Measurements from ENCODE around the gene PTPRN2.
"Not testable (repeated sequence)": the region's sequence is repeated elsewhere in the genome, so short reads cannot be mapped to it uniquely, and the experiment has no call there.

PTPRN2 gene

GRCh38 chr7:157903296-157903695, 684.3 kb downstream of the PTPRN2 start:
- DNase-seq: no peak

- DNase-seq: not testable (repeated sequence)
Measured at GRCh38 chr7:157901816-157902610, 685.6 kb downstream of the PTPRN2 start.

GRCh38 chr7:157901166-157901565, 686.5 kb downstream of the PTPRN2 start:
- no peak for DNase-seq

- no peak for DNase-seq
Measured at GRCh38 chr7:157900556-157900955, 687.1 kb downstream of the PTPRN2 start.

- DNase-seq: no peak
Measured at GRCh38 chr7:157900011-157900410, 687.6 kb downstream of the PTPRN2 start.

- no peak for DNase-seq
Measured at GRCh38 chr7:157898802-157899505, 688.7 kb downstream of the PTPRN2 start.

- no peak for DNase-seq
Measured at GRCh38 chr7:157898261-157898660, 689.4 kb downstream of the PTPRN2 start.

- no peak for DNase-seq
Measured at GRCh38 chr7:157897681-157898080, 689.9 kb downstream of the PTPRN2 start.

- no peak for DNase-seq
Measured at GRCh38 chr7:157896774-157897555, 690.7 kb downstream of the PTPRN2 start.

GRCh38 chr7:157896376-157896675, 691.3 kb downstream of the PTPRN2 start:
- DNase-seq: not testable (repeated sequence)

- DNase-seq: no peak
Measured at GRCh38 chr7:157895520-157896375, 691.9 kb downstream of the PTPRN2 start.

GRCh38 chr7:157895098-157895497, 692.5 kb downstream of the PTPRN2 start:
- DNase-seq: not testable (repeated sequence)

GRCh38 chr7:157893535-157894044, 694.0 kb downstream of the PTPRN2 start:
- DNase-seq: no peak

GRCh38 chr7:157892751-157893523, 694.7 kb downstream of the PTPRN2 start:
- no peak for DNase-seq

GRCh38 chr7:157890921-157891401, 696.7 kb downstream of the PTPRN2 start:
- DNase-seq: no peak

GRCh38 chr7:157889480-157889879, 698.1 kb downstream of the PTPRN2 start:
- no peak for DNase-seq

- no peak for DNase-seq
Measured at GRCh38 chr7:157888579-157888978, 699.0 kb downstream of the PTPRN2 start.

GRCh38 chr7:157887400-157887799, 700.2 kb downstream of the PTPRN2 start:
- no peak for DNase-seq

- DNase-seq: no peak
Measured at GRCh38 chr7:157886711-157887110, 700.9 kb downstream of the PTPRN2 start.

GRCh38 chr7:157886266-157886665, 701.4 kb downstream of the PTPRN2 start:
- DNase-seq: no peak

GRCh38 chr7:157885140-157885539, 702.5 kb downstream of the PTPRN2 start:
- no peak for DNase-seq

All from effector CD4-positive, alpha-beta T cell (primary cell).